K562 (cell line): ENCODE results near the gene TMIGD2. TPM values are rescaled to one million over a fixed set of nuclear protein-coding genes. Genes with fewer than 3 reads are reported as not detected.

Experiments
- CHD4 ChIP-seq: fragments of 200-600 bp; sonication (generic); IDR thresholded peaks from 3 replicates; pipeline ENCODE4 v1.6.1; 2012; ENCODE audit warnings: low read depth, mild to moderate bottlenecking, mixed read lengths, low read length, inconsistent platforms; ENCODE audit not compliant: insufficient read depth, insufficient replicate concordance, poor library complexity, severe bottlenecking
- FOXJ3 ChIP-seq: sonication (generic); formaldehyde crosslinking; IDR thresholded peaks from 2 replicates; pipeline ENCODE4 v1.4.0; 2020; ENCODE audit warnings: mild to moderate bottlenecking, missing genetic modification reagents
- HCFC1 ChIP-seq: IDR thresholded peaks from 2 replicates; pipeline ENCODE4 v1.6.1; 2012; ENCODE audit warnings: low read depth, low read length, improper control_type of control experiment
- ILK ChIP-seq: fragments of 450-650 bp; IDR thresholded peaks from 2 replicates; pipeline ENCODE4 v1.6.1; 2016; ENCODE audit warnings: missing genetic modification characterization, low read depth, mild to moderate bottlenecking, missing compliant biosample characterization, moderate library complexity, borderline replicate concordance
- MAZ ChIP-seq, 2 experiments: fragments of 450-650 bp in 1 of 2; sonication (generic) in 1 of 2; formaldehyde crosslinking; IDR thresholded peaks in 1 of 2; conservative IDR thresholded peaks in 1 of 2; 2 replicates each; pipeline versions ENCODE4 v1.4.0 to v1.5.0; 2020; ENCODE audit warnings: mild to moderate bottlenecking in 1 of 2, missing genetic modification reagents in 1 of 2
- MLLT1 ChIP-seq, 2 experiments: fragments of 450-650 bp; IDR thresholded peaks; 2 replicates each; pipeline ENCODE4 v1.6.1; 2016
- MYC ChIP-seq, 2 experiments: fragments of 250-450 bp in 1 of 2; sonication (Bioruptor Pico) in 1 of 2; IDR thresholded peaks; 2 replicates each; pipeline versions ENCODE4 v1.5.1 to v1.6.1; 2012 to 2021; ENCODE audit warnings: low read depth in 2 of 2, borderline replicate concordance in 1 of 2, improper control_type of control experiment in 1 of 2, low read length in 1 of 2, mild to moderate bottlenecking in 1 of 2, moderate library complexity in 1 of 2
- NFXL1 ChIP-seq: fragments of 450-650 bp; formaldehyde crosslinking; IDR thresholded peaks from 2 replicates; pipeline ENCODE4 v1.4.0; 2021; ENCODE audit warnings: mild to moderate bottlenecking
- NR0B1 ChIP-seq: fragments of 450-650 bp; IDR thresholded peaks from one replicate; pipeline ENCODE4 v1.6.1; 2018; ENCODE audit warnings: mild to moderate bottlenecking, moderate library complexity; ENCODE audit not compliant: partially characterized antibody
- NR2C2 ChIP-seq, 2 experiments: fragments of 200-800 bp in 1 of 2; sonication (Bioruptor generic) in 1 of 2; sonication (generic) in 1 of 2; formaldehyde crosslinking in 1 of 2; IDR thresholded peaks; 2 replicates each; pipeline versions ENCODE4 v1.6.1 to v1.8.0; 2016 to 2022; ENCODE audit warnings: mild to moderate bottlenecking in 1 of 2, missing compliant biosample characterization in 1 of 2, missing genetic modification characterization in 1 of 2, missing genetic modification reagents in 1 of 2
- RAD21 ChIP-seq, 2 experiments: fragments of 250-450 bp in 1 of 2; fragments of 450-650 bp in 1 of 2; sonication (Bioruptor Pico) in 1 of 2; formaldehyde crosslinking in 1 of 2; IDR thresholded peaks in 1 of 2; conservative IDR thresholded peaks in 1 of 2; 2 replicates each; pipeline versions ENCODE4 v1.4.0 to v1.8.0; 2020 to 2022; ENCODE audit warnings: mild to moderate bottlenecking in 2 of 2, moderate library complexity in 1 of 2
- SMARCA4 ChIP-seq: fragments of 450-650 bp; IDR thresholded peaks from 2 replicates; pipeline ENCODE4 v1.6.1; 2016
- SMARCE1 ChIP-seq: fragments of 450-650 bp; IDR thresholded peaks from 2 replicates; pipeline ENCODE4 v1.7.1; 2016; ENCODE audit warnings: mild to moderate bottlenecking
- SREBF2 ChIP-seq: sonication (generic); formaldehyde crosslinking; IDR thresholded peaks from 2 replicates; pipeline ENCODE4 v1.4.0; 2020; ENCODE audit warnings: mild to moderate bottlenecking, missing genetic modification reagents
- TGIF2 ChIP-seq: sonication (generic); formaldehyde crosslinking; IDR thresholded peaks from 2 replicates; pipeline ENCODE4 v1.8.1; 2022; ENCODE audit warnings: mild to moderate bottlenecking, missing genetic modification reagents, moderate library complexity
- XRCC5 ChIP-seq: fragments of 200-400 bp; formaldehyde crosslinking; IDR thresholded peaks from 2 replicates; pipeline ENCODE4 v1.6.1; 2017; ENCODE audit warnings: low read depth, mild to moderate bottlenecking, low read length
- ZBTB17 ChIP-seq: fragments of 450-650 bp; formaldehyde crosslinking; IDR thresholded peaks from 2 replicates; pipeline ENCODE4 v1.4.0; 2020; ENCODE audit warnings: mild to moderate bottlenecking
- ZKSCAN8 ChIP-seq: fragments of 200-800 bp; sonication (Bioruptor generic); IDR thresholded peaks from 2 replicates; pipeline ENCODE4 v1.6.1; 2016; ENCODE audit warnings: missing genetic modification characterization, missing compliant biosample characterization
- ZNF766 ChIP-seq: fragments of 200-800 bp; sonication (Bioruptor generic); conservative IDR thresholded peaks from 2 replicates; pipeline ENCODE4 v1.6.1; 2016; ENCODE audit warnings: missing genetic modification characterization, missing compliant biosample characterization
- ZSCAN32 ChIP-seq: fragments of 450-650 bp; formaldehyde crosslinking; IDR thresholded peaks from 2 replicates; pipeline ENCODE4 v1.4.0; 2020; ENCODE audit warnings: mild to moderate bottlenecking, moderate library complexity
- polyA plus RNA-seq, 8 experiments: library from polyadenylated mRNA; depleted of rRNA in 4 of 8; stranded (reverse) in 5 of 8; unstranded in 3 of 8; fragments of >200 nt; fragmentation: Nextera tagmentation in 2 of 8; fragmentation: Illumina TruSeq in 1 of 8; extraction: Ambion mirVana in 2 of 8; extraction: Trizol in 1 of 8; gene quantifications; 2 replicates each; pipeline versions ENCODE4 v1.2.1 to v1.2.3, GENCODE V29; 2011 to 2014; ENCODE audit warnings: inconsistent platforms in 1 of 8, missing spikeins in 1 of 8
- total RNA-seq, 7 experiments: library from RNA; depleted of rRNA in 6 of 7; stranded (reverse); fragments of >200 nt in 6 of 7; fragmentation: Illumina TruSeq in 2 of 7; extraction: Trizol in 2 of 7; gene quantifications; 2 replicates each; pipeline versions ENCODE4 v1.2.1 to v1.2.3, GENCODE V29; 2011 to 2021; ENCODE audit warnings: low replicate concordance in 1 of 7
- TF ChIP-seq, protein P1 (sequence below): fragments of 450-650 bp; formaldehyde crosslinking; IDR thresholded peaks from 2 replicates; pipeline ENCODE4 v1.4.0; 2020; ENCODE audit warnings: mild to moderate bottlenecking

The TMIGD2 gene
- total and polyA plus RNA-seq, 9 of the 15 experiments (the other 6 are each of a cell fraction or from before 2014, with no cell fraction given), result not detected

GRCh38 chr19:4342615-4343369 lies 40.6 kb upstream of the TMIGD2 start (continued):
- no peak for TF ChIP-seq ZSCAN32 (CRISPR knock-in tag)
- peak; percentile 21 for TF ChIP-seq HCFC1
- TF ChIP-seq SMARCE1, result peak; percentile 54
- TF ChIP-seq SMARCA4, result peak; percentile 55; the same call in 1 of the 2 replicates
- TF ChIP-seq, protein P1, sequence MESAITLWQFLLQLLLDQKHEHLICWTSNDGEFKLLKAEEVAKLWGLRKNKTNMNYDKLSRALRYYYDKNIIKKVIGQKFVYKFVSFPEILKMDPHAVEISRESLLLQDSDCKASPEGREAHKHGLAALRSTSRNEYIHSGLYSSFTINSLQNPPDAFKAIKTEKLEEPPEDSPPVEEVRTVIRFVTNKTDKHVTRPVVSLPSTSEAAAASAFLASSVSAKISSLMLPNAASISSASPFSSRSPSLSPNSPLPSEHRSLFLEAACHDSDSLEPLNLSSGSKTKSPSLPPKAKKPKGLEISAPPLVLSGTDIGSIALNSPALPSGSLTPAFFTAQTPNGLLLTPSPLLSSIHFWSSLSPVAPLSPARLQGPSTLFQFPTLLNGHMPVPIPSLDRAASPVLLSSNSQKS, result peak; percentile 64; the same call in 1 of the 2 replicates
- TF ChIP-seq MYC (IDR thresholded peaks at IDR 0.05; ENCODE audit: low read depth, low read length), result no peak; the same call in none of the 2 replicates
- peak; percentile 44; the same call in 1 of the 2 replicates for TF ChIP-seq MYC (CRISPR knock-in tag; IDR thresholded peaks at IDR 0.05; ENCODE audit: borderline replicate concordance, low read depth)
- TF ChIP-seq SREBF2 (CRISPR knock-in tag), result peak; percentile 70; the same call in 1 of the 2 replicates
- no peak for TF ChIP-seq RAD21 (CRISPR knock-in tag; conservative IDR thresholded peaks at IDR 0.05 in 1 of 2, IDR thresholded peaks at IDR 0.05 in 1 of 2)
- TF ChIP-seq ILK (tag), result 0 out of 2 replicates have a peak, but pooled peaks have one; percentile 55
- peak; percentile 77 for TF ChIP-seq CHD4
- TF ChIP-seq TGIF2 (CRISPR knock-in tag), result no peak
- no peak for TF ChIP-seq FOXJ3 (CRISPR knock-in tag)
- TF ChIP-seq ZKSCAN8 (CRISPR knock-in tag), result peak; percentile 99
- TF ChIP-seq ZBTB17 (CRISPR knock-in tag), result no peak
- peak; percentile 55 for TF ChIP-seq XRCC5
- peak; percentile 100 for TF ChIP-seq ZNF766
- TF ChIP-seq NR0B1, result no peak
- 0 out of 4 replicates have a peak, but pooled peaks of 1 of the 2 experiments have one; percentile 62 for TF ChIP-seq MAZ (CRISPR knock-in tag; conservative IDR thresholded peaks at IDR 0.05 in 1 of 2, IDR thresholded peaks at IDR 0.05 in 1 of 2)
- TF ChIP-seq NR2C2 (CRISPR knock-in tag; IDR thresholded peaks at IDR 0.05), result no peak
- TF ChIP-seq NR2C2 (tag; IDR thresholded peaks at IDR 0.05), result peak; percentile 80
- TF ChIP-seq MLLT1 (IDR thresholded peaks at IDR 0.05), result peak; percentile 82 to 99
- TF ChIP-seq NFXL1 (CRISPR knock-in tag), result peak; percentile 45; the same call in 1 of the 2 replicates
